ENCODE data around the gene RAP1A.

RAP1A gene

DNA sequence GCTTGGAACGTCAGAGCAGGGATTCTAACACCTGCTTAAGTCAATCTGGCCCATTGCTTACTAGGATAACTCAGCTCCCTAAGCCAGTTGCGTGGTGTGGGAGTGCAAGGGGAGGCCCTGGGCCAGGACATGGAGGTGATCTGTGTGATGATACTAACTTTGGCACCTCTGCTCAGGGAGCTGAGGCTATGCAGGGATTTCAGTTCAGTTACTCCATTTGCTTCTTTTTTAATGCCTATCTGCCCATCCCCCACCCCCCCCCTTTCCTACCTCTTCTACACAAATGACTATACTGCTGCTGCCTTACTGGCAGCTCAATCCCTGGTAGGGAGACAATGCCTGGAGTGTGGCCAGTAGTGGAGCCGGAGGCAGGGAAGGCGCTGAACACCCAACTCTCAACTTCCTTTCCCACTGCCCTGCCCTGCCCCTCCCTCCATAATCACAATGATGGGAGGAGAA lies 100.1 kb downstream of the RAP1A start:
- H3K27ac ChIP-seq (ENCODE audit: low read depth, low read length), result no peak overlapping the region
- no peaks in the 10 kb centered on the region for H3K36me3 ChIP-seq (ENCODE audit: control insufficient read depth, insufficient read depth, low read length)
- H3K27me3 ChIP-seq (ENCODE audit: control insufficient read depth, insufficient read depth, low read length), result no peaks in the 10 kb centered on the region
- no peaks in the 10 kb centered on the region for H3K9me3 ChIP-seq (ENCODE audit: control insufficient read depth, insufficient read depth, low read length)
- peaks cover 15% of the 10 kb centered on the region for H3K4me1 ChIP-seq (ENCODE audit: control insufficient read depth, insufficient read depth, low read length)
- no peak overlapping the region for H3K9ac ChIP-seq (ENCODE audit: low read depth, low read length)
- no peak overlapping the region for H3K4me3 ChIP-seq (ENCODE audit: low read depth, low read length)

DNA sequence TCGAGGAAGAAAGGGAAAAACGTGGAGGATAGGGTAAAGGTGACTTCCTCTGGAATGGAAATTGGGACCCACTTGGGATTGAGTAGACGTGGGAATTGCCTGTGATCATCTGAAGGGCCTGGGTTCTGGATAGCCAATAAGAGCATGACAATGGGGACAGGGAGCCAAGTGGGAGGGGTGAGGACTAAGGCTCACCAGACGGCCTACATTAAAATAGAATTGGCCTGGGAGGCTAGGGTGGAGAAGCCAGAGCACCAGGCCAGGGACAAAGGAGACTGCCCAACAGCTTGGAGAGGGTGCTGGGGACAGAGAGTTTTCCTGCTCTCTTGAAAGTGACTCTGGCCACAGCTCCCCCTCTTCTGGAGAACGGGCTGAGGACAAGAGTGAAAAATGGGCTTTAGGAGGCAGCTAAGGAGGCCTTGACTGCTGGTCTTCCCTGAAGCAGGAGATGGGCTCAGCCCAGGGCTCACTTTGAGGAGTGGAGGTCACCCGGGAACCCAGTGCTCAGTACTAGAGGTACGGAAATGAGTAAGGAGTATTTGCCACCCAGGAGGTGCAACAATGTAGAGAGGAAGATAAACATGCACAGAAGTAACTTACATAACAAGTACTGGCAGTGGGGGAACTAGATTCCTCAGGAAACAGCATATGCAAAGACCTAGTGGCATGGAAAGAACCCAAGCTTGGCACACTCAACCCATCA lies 100.8 kb downstream of the RAP1A start:
- Histone ChIP-seq H3K4me1 (ENCODE audit: control insufficient read depth, insufficient read depth, low read length) (peaks cover 21% of the 10 kb centered on the region), H3K27ac (ENCODE audit: low read depth, low read length) (peak overlapping the region; percentile 21), H3K9ac (ENCODE audit: low read depth, low read length) (no peak overlapping the region), H3K4me3 (ENCODE audit: low read depth, low read length) (no peak overlapping the region), H3K9me3 (ENCODE audit: control insufficient read depth, insufficient read depth, low read length) (no peaks in the 10 kb centered on the region), H3K36me3 (ENCODE audit: control insufficient read depth, insufficient read depth, low read length) (no peaks in the 10 kb centered on the region), H3K27me3 (ENCODE audit: control insufficient read depth, insufficient read depth, low read length) (no peaks in the 10 kb centered on the region)

DNA sequence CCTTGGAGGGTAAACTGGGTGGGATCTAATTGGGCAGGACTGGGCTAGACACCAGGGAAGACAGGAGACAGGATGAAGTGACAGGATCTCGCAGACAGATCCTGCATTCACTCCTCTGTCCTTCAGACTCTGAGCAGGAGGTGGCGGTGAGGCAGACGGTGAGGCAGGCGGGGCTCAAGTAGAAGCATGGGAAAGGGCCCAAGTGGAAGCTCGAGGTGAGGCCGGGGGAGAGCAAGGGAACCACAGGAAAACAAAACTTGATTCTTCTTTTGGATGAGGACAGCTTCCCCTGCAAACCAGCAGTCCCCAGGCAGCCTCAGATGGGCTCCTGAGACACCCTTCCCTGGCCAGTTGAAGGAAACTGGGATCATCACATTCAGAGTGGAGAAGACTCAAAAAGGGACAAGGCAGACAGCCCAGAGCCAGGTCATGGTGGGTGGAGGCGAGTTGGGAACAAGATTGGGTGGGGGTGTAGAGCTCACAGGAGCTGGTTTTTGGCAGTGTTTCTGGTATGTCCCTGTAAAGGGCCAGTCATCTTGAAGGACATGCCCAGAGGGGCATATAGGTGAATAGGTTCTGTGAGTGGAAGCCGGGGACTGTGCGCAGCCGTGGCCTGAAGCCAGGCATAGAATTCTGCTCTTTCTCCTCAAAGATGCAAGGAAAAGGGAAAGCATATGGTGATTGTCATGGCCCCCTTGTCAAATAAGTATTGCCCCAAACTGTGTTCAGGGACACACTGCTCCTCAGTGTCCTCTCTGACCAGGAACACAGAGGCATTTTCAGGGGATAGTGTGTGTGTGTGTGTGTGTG lies 101.6 kb downstream of the RAP1A start:
- H3K36me3 ChIP-seq (ENCODE audit: control insufficient read depth, insufficient read depth, low read length), result no peaks in the 10 kb centered on the region
- H3K27ac ChIP-seq (ENCODE audit: low read depth, low read length), result no peak overlapping the region
- no peaks in the 10 kb centered on the region for H3K27me3 ChIP-seq (ENCODE audit: control insufficient read depth, insufficient read depth, low read length)
- no peak overlapping the region for H3K9ac ChIP-seq (ENCODE audit: low read depth, low read length)
- H3K4me3 ChIP-seq (ENCODE audit: low read depth, low read length), result no peak overlapping the region
- peaks cover 22% of the 10 kb centered on the region for H3K4me1 ChIP-seq (ENCODE audit: control insufficient read depth, insufficient read depth, low read length)
- no peaks in the 10 kb centered on the region for H3K9me3 ChIP-seq (ENCODE audit: control insufficient read depth, insufficient read depth, low read length)

DNA sequence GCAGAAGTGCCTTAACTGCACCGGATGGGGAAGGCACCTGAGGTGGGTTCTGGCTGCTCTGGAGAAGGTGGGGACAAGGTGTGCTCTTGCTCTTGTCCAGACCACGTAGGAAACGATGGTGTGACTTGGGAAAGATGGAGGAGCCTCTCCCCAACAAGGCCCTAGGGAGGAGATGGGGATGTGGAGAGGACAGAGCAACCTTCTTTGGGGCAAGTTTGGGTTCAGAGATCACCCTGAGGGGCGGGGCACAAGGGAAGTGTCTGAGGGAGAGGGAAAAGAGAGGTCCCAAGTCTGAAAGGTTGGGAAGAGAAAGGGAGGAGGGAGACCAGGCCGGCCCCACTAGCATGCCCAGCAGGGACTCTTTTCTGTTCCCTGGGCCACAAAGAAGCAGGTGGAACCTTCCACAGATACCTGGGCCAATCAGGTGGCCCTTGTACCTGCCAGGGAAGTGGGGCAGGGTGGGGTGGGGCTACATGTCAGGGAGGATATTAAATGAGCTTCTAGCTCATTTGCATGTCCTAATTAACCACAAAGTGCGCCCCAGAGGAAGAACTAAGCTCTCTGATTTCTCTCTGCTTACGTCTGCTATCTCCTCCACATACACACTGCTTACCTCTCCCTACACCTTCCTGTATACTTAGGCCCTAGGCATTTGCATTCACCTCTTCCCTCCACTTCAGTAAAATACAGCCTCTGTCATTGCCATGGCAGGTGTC lies 103.7 kb downstream of the RAP1A start:
- Histone ChIP-seq H3K36me3 (ENCODE audit: control insufficient read depth, insufficient read depth, low read length) (peaks cover 7% of the 10 kb centered on the region; the same call in 1 of the 2 replicates), H3K4me3 (ENCODE audit: low read depth, low read length) (no peak overlapping the region), H3K27ac (ENCODE audit: low read depth, low read length) (no peak overlapping the region), H3K9me3 (ENCODE audit: control insufficient read depth, insufficient read depth, low read length) (no peaks in the 10 kb centered on the region), H3K4me1 (ENCODE audit: control insufficient read depth, insufficient read depth, low read length) (peaks cover 22% of the 10 kb centered on the region), H3K27me3 (ENCODE audit: control insufficient read depth, insufficient read depth, low read length) (no peaks in the 10 kb centered on the region), H3K9ac (ENCODE audit: low read depth, low read length) (no peak overlapping the region)

DNA sequence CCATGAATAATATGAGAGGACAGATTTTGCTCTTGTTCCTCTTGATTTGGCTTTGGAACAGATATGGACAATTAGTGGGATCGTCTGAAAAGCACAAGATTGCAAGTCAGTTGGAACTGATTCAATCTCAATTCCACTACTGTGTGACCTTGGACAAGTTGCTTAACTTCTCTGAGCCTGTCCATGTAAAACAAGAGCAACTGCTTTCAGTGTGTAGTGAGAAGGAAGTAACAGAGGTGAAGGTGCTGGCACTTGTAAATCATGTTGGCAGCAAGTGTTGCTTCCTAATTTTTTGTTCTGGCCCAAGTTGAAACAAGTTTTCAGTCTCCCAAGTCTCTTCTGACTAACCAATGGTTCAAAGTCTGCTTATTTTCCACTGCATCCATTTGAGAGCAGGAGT lies 104.3 kb downstream of the RAP1A start:
- Histone ChIP-seq H3K36me3 (ENCODE audit: control insufficient read depth, insufficient read depth, low read length) (peaks cover 7% of the 10 kb centered on the region; the same call in 1 of the 2 replicates), H3K4me3 (ENCODE audit: low read depth, low read length) (no peak overlapping the region), H3K9ac (ENCODE audit: low read depth, low read length) (no peak overlapping the region), H3K4me1 (ENCODE audit: control insufficient read depth, insufficient read depth, low read length) (peaks cover 22% of the 10 kb centered on the region), H3K27me3 (ENCODE audit: control insufficient read depth, insufficient read depth, low read length) (no peaks in the 10 kb centered on the region), H3K9me3 (ENCODE audit: control insufficient read depth, insufficient read depth, low read length) (no peaks in the 10 kb centered on the region), H3K27ac (ENCODE audit: low read depth, low read length) (no peak overlapping the region)

DNA sequence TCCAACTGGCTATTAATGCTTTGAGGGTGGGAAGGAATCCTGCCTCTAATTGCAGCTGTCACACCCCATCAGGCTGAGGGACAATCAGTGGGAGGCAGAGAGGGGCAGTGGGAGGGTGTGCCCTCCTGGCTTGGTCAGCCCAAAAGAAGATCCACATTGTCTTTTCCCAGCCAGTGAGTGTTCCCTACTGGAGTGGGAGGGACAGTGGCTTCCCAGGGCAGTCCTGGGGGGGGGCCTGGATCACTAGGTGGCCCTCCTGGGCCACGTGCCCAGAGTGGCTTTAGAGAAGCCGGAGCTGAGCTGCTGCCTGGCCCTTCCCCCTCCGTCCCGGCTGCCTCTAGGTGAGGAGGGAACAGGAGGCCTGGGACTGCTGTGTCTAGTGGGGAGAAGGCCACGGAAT lies 105.6 kb downstream of the RAP1A start:
- no peaks in the 10 kb centered on the region for H3K27me3 ChIP-seq (ENCODE audit: control insufficient read depth, insufficient read depth, low read length)
- H3K36me3 ChIP-seq (ENCODE audit: control insufficient read depth, insufficient read depth, low read length), result peaks cover 7% of the 10 kb centered on the region; the same call in 1 of the 2 replicates
- H3K4me1 ChIP-seq (ENCODE audit: control insufficient read depth, insufficient read depth, low read length), result peaks cover 22% of the 10 kb centered on the region
- H3K9me3 ChIP-seq (ENCODE audit: control insufficient read depth, insufficient read depth, low read length), result no peaks in the 10 kb centered on the region
- H3K9ac ChIP-seq (ENCODE audit: low read depth, low read length), result no peak overlapping the region
- no peak overlapping the region for H3K27ac ChIP-seq (ENCODE audit: low read depth, low read length)
- H3K4me3 ChIP-seq (ENCODE audit: low read depth, low read length), result no peak overlapping the region

DNA sequence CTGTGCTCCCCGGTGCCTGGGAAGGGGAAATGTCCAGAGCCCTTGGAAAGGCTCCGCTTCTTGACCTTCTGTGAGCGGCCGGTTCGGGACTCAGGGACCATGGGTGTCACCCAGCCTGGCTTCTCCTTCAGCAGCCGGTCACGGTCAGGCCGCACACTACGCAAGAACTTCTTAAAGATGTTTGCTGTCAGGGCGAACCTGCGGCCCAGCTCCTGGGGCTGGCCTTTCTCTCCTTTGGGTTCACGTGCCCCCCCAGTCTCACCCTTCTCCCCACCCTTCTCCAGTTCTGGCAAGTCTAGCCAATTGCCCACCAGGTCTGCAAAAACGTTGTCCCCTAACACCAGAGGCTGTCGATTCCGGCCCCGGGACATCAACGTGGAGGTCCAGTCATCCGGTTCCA lies 107.5 kb downstream of the RAP1A start:
- Histone ChIP-seq H3K9ac (ENCODE audit: low read depth, low read length) (no peak overlapping the region), H3K4me3 (ENCODE audit: low read depth, low read length) (no peak overlapping the region), H3K9me3 (ENCODE audit: control insufficient read depth, insufficient read depth, low read length) (no peaks in the 10 kb centered on the region), H3K27me3 (ENCODE audit: control insufficient read depth, insufficient read depth, low read length) (no peaks in the 10 kb centered on the region), H3K4me1 (ENCODE audit: control insufficient read depth, insufficient read depth, low read length) (peaks cover 11% of the 10 kb centered on the region; the same call in 1 of the 2 replicates), H3K36me3 (ENCODE audit: control insufficient read depth, insufficient read depth, low read length) (peaks cover 11% of the 10 kb centered on the region; the same call in 1 of the 2 replicates), H3K27ac (ENCODE audit: low read depth, low read length) (no peak overlapping the region)

DNA sequence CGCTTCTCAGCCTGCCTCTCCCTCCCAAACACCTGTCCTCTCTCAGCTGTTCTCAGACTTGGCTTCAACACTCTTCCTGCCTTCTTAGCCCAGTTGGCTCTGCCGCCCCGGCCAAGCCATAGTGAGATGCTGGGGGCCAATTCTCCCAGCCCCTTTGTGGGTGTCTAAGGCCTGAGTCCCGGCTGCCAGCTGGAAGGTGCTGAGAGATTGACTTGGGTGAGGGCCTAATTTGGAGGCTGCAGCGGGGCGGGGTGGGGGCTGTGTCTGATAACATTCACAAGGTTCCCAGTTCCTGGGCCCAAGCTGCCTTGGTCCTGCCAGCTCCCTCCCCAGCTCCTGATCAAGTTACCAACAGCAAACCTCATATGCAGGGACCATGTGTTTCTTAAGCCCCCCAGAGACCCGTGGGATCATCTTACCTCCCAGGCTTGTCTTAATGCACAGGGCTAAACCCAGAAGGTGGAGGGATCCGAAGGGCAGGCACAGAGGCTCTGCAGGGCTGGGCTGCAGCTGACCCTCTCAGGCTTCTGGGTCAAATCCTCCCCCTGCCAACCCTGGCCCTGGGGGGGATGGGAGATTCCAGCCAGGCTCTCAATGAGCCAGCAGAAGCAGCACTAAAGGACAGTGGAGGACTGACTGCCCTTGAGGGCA lies 109.8 kb downstream of the RAP1A start:
- peaks cover 11% of the 10 kb centered on the region; the same call in 1 of the 2 replicates for H3K4me1 ChIP-seq (ENCODE audit: control insufficient read depth, insufficient read depth, low read length)
- H3K27me3 ChIP-seq (ENCODE audit: control insufficient read depth, insufficient read depth, low read length), result no peaks in the 10 kb centered on the region
- peaks cover 16% of the 10 kb centered on the region for H3K36me3 ChIP-seq (ENCODE audit: control insufficient read depth, insufficient read depth, low read length)
- H3K9me3 ChIP-seq (ENCODE audit: control insufficient read depth, insufficient read depth, low read length), result no peaks in the 10 kb centered on the region
- no peak overlapping the region for H3K27ac ChIP-seq (ENCODE audit: low read depth, low read length)
- no peak overlapping the region for H3K9ac ChIP-seq (ENCODE audit: low read depth, low read length)
- H3K4me3 ChIP-seq (ENCODE audit: low read depth, low read length), result no peak overlapping the region

DNA sequence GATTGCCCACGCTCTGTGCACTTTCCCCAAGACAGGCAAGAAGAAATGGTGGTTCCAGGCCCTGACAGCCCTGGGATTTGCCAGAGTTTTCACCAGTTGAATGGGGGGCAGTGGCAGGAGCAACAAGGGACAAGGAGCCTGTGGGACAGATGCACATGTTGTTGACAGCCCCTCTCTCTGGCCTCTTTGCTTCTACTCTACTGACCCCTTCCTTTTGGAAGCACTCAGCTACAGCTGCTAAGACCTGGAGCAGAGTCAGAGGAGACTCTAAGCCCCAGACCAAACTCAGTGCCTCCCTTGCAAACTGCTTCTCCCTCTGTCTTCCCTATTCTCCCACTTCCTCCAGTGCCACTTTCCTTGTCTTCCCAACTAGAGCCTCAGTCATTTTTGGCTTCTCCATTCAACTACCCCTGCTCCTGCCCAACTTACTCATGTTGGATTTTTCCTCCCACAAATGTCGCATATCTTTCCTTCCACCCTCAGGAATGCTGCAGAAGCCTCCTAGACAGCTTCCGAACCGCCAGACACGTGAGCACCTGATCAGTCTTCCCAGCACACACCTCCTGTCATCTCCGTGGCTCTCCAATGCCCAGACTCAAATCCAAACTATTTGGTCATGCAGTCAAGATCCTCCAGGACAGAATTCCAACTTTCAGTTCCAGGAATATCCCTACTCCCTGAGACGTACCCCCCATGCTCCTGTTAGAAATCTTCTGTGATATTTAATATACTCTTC lies 110.5 kb downstream of the RAP1A start:
- Histone ChIP-seq H3K4me1 (ENCODE audit: control insufficient read depth, insufficient read depth, low read length) (peaks cover 9% of the 10 kb centered on the region; the same call in 1 of the 2 replicates), H3K9me3 (ENCODE audit: control insufficient read depth, insufficient read depth, low read length) (no peaks in the 10 kb centered on the region), H3K9ac (ENCODE audit: low read depth, low read length) (no peak overlapping the region), H3K27me3 (ENCODE audit: control insufficient read depth, insufficient read depth, low read length) (no peaks in the 10 kb centered on the region), H3K4me3 (ENCODE audit: low read depth, low read length) (no peak overlapping the region), H3K27ac (ENCODE audit: low read depth, low read length) (no peak overlapping the region), H3K36me3 (ENCODE audit: control insufficient read depth, insufficient read depth, low read length) (peaks cover 18% of the 10 kb centered on the region)

DNA sequence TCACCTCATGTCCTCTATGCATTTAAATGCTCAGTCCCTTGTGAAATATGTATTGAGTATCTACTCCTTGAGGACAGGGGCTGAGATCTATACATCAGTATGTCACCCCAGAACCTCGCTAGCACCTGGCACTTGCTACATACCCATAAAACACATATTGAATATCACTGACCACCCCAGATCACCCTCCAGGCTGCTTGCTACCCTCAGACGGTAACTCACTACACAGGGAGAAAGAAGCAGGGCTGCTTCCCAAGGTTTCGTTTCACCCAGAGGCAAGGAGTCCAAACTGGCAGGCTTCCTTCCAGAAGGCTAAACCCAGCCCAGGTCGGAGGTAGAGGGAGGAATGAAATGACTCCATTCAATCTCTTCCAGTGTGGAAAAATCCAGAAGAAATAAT lies 111.1 kb downstream of the RAP1A start:
- H3K36me3 ChIP-seq (ENCODE audit: control insufficient read depth, insufficient read depth, low read length), result peaks cover 23% of the 10 kb centered on the region
- H3K27me3 ChIP-seq (ENCODE audit: control insufficient read depth, insufficient read depth, low read length), result no peaks in the 10 kb centered on the region
- no peaks in the 10 kb centered on the region for H3K9me3 ChIP-seq (ENCODE audit: control insufficient read depth, insufficient read depth, low read length)
- H3K4me3 ChIP-seq (ENCODE audit: low read depth, low read length), result no peak overlapping the region
- no peak overlapping the region for H3K9ac ChIP-seq (ENCODE audit: low read depth, low read length)
- H3K4me1 ChIP-seq (ENCODE audit: control insufficient read depth, insufficient read depth, low read length), result peaks cover 11% of the 10 kb centered on the region
- no peak overlapping the region for H3K27ac ChIP-seq (ENCODE audit: low read depth, low read length)
